K562 (cell line): ENCODE measurements around the gene RBM17. TPM values are rescaled to one million over a fixed set of nuclear protein-coding genes. Genes with fewer than 3 reads are reported as not detected.

Experiments used
- BRCA1 ChIP-seq, 2 experiments: fragments of 450-650 bp in 1 of 2; sonication (generic) in 1 of 2; formaldehyde crosslinking in 1 of 2; IDR thresholded peaks; 2 replicates each; pipeline versions ENCODE4 v1.5.0 to v1.6.1; 2017 to 2020; ENCODE audit warnings: mild to moderate bottlenecking in 1 of 2, missing genetic modification reagents in 1 of 2
- CBX3 ChIP-seq, 2 experiments: IDR thresholded peaks; 1 replicate in 1 of 2; 2 replicates in 1 of 2; pipeline ENCODE4 v1.6.1; 2012; ENCODE audit warnings: inconsistent platforms in 2 of 2, low read length in 2 of 2, borderline replicate concordance in 1 of 2, control low read depth in 1 of 2
- CBX5 ChIP-seq: IDR thresholded peaks from 2 replicates; pipeline ENCODE4 v1.6.1; 2014; ENCODE audit warnings: low read depth, borderline replicate concordance
- CCNT2 ChIP-seq: IDR thresholded peaks from 2 replicates; pipeline ENCODE4 v1.6.1; 2011; ENCODE audit warnings: borderline replicate concordance, low read depth, mild to moderate bottlenecking, moderate library complexity, mixed read lengths, low read length; ENCODE audit not compliant: insufficient read length; ENCODE audit errors: extremely low read depth
- DNMT1 ChIP-seq: fragments of 450-650 bp; IDR thresholded peaks from 2 replicates; pipeline ENCODE4 v1.6.1; 2016; ENCODE audit warnings: antibody characterized with exemption, mild to moderate bottlenecking
- EP300 ChIP-seq: IDR thresholded peaks from 2 replicates; pipeline ENCODE4 v1.6.1; 2012; ENCODE audit warnings: low read length, improper control_type of control experiment
- ETV5 ChIP-seq: sonication (generic); formaldehyde crosslinking; IDR thresholded peaks from 2 replicates; pipeline ENCODE4 v1.4.0; 2020; ENCODE audit warnings: low read depth, mild to moderate bottlenecking, missing genetic modification reagents
- GABPB1 ChIP-seq: sonication (generic); formaldehyde crosslinking; IDR thresholded peaks from 2 replicates; pipeline ENCODE4 v1.8.0; 2022; ENCODE audit warnings: mild to moderate bottlenecking, missing genetic modification reagents
- HES1 ChIP-seq: fragments of 450-650 bp; IDR thresholded peaks from 2 replicates; pipeline ENCODE4 v1.6.1; 2016; ENCODE audit warnings: low read depth, mild to moderate bottlenecking, moderate library complexity
- JUNB ChIP-seq: fragments of 450-650 bp; formaldehyde crosslinking; conservative IDR thresholded peaks from 2 replicates; pipeline ENCODE4 v1.4.0; 2020; ENCODE audit warnings: mild to moderate bottlenecking
- MAX ChIP-seq: sonication (generic); formaldehyde crosslinking; IDR thresholded peaks from 2 replicates; pipeline ENCODE4 v1.9.0; 2022; ENCODE audit warnings: mild to moderate bottlenecking, missing genetic modification reagents
- MTF1 ChIP-seq: fragments of 250-450 bp; sonication (Bioruptor Pico); IDR thresholded peaks from 2 replicates; pipeline ENCODE4 v1.9.0; 2021; ENCODE audit warnings: moderate library complexity, mild to moderate bottlenecking, inconsistent platforms, borderline replicate concordance
- NR0B1 ChIP-seq: fragments of 450-650 bp; IDR thresholded peaks from one replicate; pipeline ENCODE4 v1.6.1; 2018; ENCODE audit warnings: mild to moderate bottlenecking, moderate library complexity; ENCODE audit not compliant: partially characterized antibody
- PHB2 ChIP-seq: fragments of 450-650 bp; IDR thresholded peaks from 2 replicates; pipeline ENCODE4 v1.6.1; 2017; ENCODE audit warnings: low read depth
- PHF21A ChIP-seq: fragments of 450-650 bp; IDR thresholded peaks from 2 replicates; pipeline ENCODE4 v1.6.1; 2017; ENCODE audit warnings: low read depth, borderline replicate concordance
- POLR2AphosphoS5 ChIP-seq: IDR thresholded peaks from 2 replicates; pipeline ENCODE4 v1.6.1; 2011; ENCODE audit warnings: mild to moderate bottlenecking, low read depth, low read length, moderate library complexity; ENCODE audit not compliant: control insufficient read depth, insufficient read depth
- SIX5 ChIP-seq, 2 experiments: IDR thresholded peaks; 2 replicates each; pipeline ENCODE4 v1.6.1; 2011; ENCODE audit warnings: low read length in 2 of 2, borderline replicate concordance in 1 of 2, low read depth in 1 of 2, mild to moderate bottlenecking in 1 of 2, moderate library complexity in 1 of 2; ENCODE audit not compliant: insufficient read depth in 1 of 2
- SNIP1 ChIP-seq: fragments of 450-650 bp; IDR thresholded peaks from 2 replicates; pipeline ENCODE4 v1.7.1; 2017; ENCODE audit warnings: low read depth, mild to moderate bottlenecking
- UBTF ChIP-seq, 2 experiments: IDR thresholded peaks; 2 replicates each; pipeline ENCODE4 v1.6.1; 2012; ENCODE audit warnings: improper control_type of control experiment in 2 of 2, low read depth in 2 of 2, low read length in 2 of 2, borderline replicate concordance in 1 of 2
- ZEB2 ChIP-seq: fragments of 450-650 bp; IDR thresholded peaks from 2 replicates; pipeline ENCODE4 v1.6.1; 2016
- ZFP36 ChIP-seq: fragments of 150-350 bp; IDR thresholded peaks from 2 replicates; pipeline ENCODE4 v1.6.1; 2018; ENCODE audit warnings: low read length, low read depth; ENCODE audit not compliant: partially characterized antibody
- ZNF347 ChIP-seq: fragments of 450-650 bp; formaldehyde crosslinking; IDR thresholded peaks from 2 replicates; pipeline ENCODE4 v1.4.0; 2020; ENCODE audit warnings: low read depth, mild to moderate bottlenecking, moderate library complexity
- ZNF444 ChIP-seq: fragments of 250-450 bp; sonication (Bioruptor Pico); IDR thresholded peaks from 2 replicates; pipeline ENCODE4 v1.4.0; 2020; ENCODE audit warnings: mild to moderate bottlenecking, moderate library complexity
- ZNF717 ChIP-seq: fragments of 250-450 bp; sonication (Bioruptor Pico); IDR thresholded peaks from 2 replicates; pipeline ENCODE4 v1.5.0; 2021
- polyA plus RNA-seq, 8 experiments: library from polyadenylated mRNA; depleted of rRNA in 4 of 8; stranded (reverse) in 5 of 8; unstranded in 3 of 8; fragments of >200 nt; fragmentation: Nextera tagmentation in 2 of 8; fragmentation: Illumina TruSeq in 1 of 8; extraction: Ambion mirVana in 2 of 8; extraction: Trizol in 1 of 8; gene quantifications; 2 replicates each; pipeline versions ENCODE4 v1.2.1 to v1.2.3, GENCODE V29; 2011 to 2014; ENCODE audit warnings: inconsistent platforms in 1 of 8, missing spikeins in 1 of 8
- total RNA-seq, 7 experiments: library from RNA; depleted of rRNA in 6 of 7; stranded (reverse); fragments of >200 nt in 6 of 7; fragmentation: Illumina TruSeq in 2 of 7; extraction: Trizol in 2 of 7; gene quantifications; 2 replicates each; pipeline versions ENCODE4 v1.2.1 to v1.2.3, GENCODE V29; 2011 to 2021; ENCODE audit warnings: low replicate concordance in 1 of 7

The RBM17 gene
- total and polyA plus RNA-seq, 9 of the 15 experiments (the other 6 are each of a cell fraction or from before 2014, with no cell fraction given): 23.6 to 217 (median 124) TPM

- TF ChIP-seq PHB2 (no peak), ZFP36 (peak; percentile 23), ZNF444 (CRISPR knock-in tag) (no peak), JUNB (no peak), ZNF717 (CRISPR knock-in tag) (no peak), SIX5 (IDR thresholded peaks at IDR 0.05; ENCODE audit: borderline replicate concordance in 1 of 2, insufficient read depth in 1 of 2, low read depth in 1 of 2, low read length in 2 of 2) (no peak), POLR2AphosphoS5 (no peak), GABPB1 (no peak), EP300 (no peak), CBX5 (no peak), CBX3 (IDR thresholded peaks at IDR 0.05; ENCODE audit: borderline replicate concordance in 1 of 2, low read length in 2 of 2) (no peak), SNIP1 (no peak), CCNT2 (peak; percentile 62), MAX (CRISPR knock-in tag) (no peak), UBTF (IDR thresholded peaks at IDR 0.05; ENCODE audit: borderline replicate concordance in 1 of 2, low read depth in 2 of 2, low read length in 2 of 2) (peak in 1 of 2 experiments; percentile 42; a peak in 1 of 4 replicates), NR0B1 (no peak), DNMT1 (no peak), ETV5 (CRISPR knock-in tag) (no peak), BRCA1 (IDR thresholded peaks at IDR 0.05) (no peak), BRCA1 (CRISPR knock-in tag; IDR thresholded peaks at IDR 0.05) (no peak), MTF1 (no peak), HES1 (no peak), PHF21A (no peak), ZEB2 (no peak), ZNF347 (no peak)
Observed at GRCh38 chr10:6144406-6145165, 55.8 kb downstream of the RBM17 start (continued).
